ENCODE measurements around the gene EVC2.

- TF ChIP-seq CTCF (conservative IDR thresholded peaks at IDR 0.05; ENCODE audit: low read depth, low read length) (no peak), POLR2A (IDR thresholded peaks at IDR 0.05; ENCODE audit: low read depth, low read length) (no peak), MAFK (IDR thresholded peaks at IDR 0.05; ENCODE audit: low read depth, low read length) (no peak), RAD21 (IDR thresholded peaks at IDR 0.05; ENCODE audit: low read length) (no peak), RFX5 (IDR thresholded peaks at IDR 0.05; ENCODE audit: low read depth, low read length) (no peak), NFE2L2 (IDR thresholded peaks at IDR 0.05; ENCODE audit: low read depth, low read length) (no peak), CHD1 (IDR thresholded peaks at IDR 0.05; ENCODE audit: low read depth, low read length) (no peak), USF2 (IDR thresholded peaks at IDR 0.05; ENCODE audit: low read depth, low read length) (no peak), BHLHE40 (IDR thresholded peaks at IDR 0.05; ENCODE audit: low read depth, low read length) (no peak), RCOR1 (IDR thresholded peaks at IDR 0.05; ENCODE audit: insufficient replicate concordance, low read length) (no peak), MAZ (IDR thresholded peaks at IDR 0.05; ENCODE audit: borderline replicate concordance, low read depth, low read length) (no peak), MXI1 (IDR thresholded peaks at IDR 0.05; ENCODE audit: borderline replicate concordance, low read depth, low read length) (no peak), FOS (IDR thresholded peaks at IDR 0.05; ENCODE audit: low read depth, low read length) (no peak)
Measured at GRCh38 chr4:5527211-5527610, 181.1 kb downstream of the EVC2 start.

Measured in IMR-90 (cell line).